Mesenchymal stem cell (in vitro differentiated cells and primary cell): ENCODE measurements around the gene OPCML.

ENCODE experiments used
- DNase-seq: peaks from one replicate; pipeline ENCODE4 v3.0.0-alpha.2; 2013
- H2AFZ ChIP-seq: one replicate; pipeline ENCODE4 v1.6.1; 2013; ENCODE audit warnings: low read depth, mild to moderate bottlenecking, control low read depth, inconsistent platforms, low read length, moderate library complexity
- H2AK5ac ChIP-seq: 2 replicates; pipeline ENCODE4 v1.6.1; 2013; ENCODE audit warnings: low read length, moderate library complexity, mild to moderate bottlenecking, inconsistent platforms; ENCODE audit not compliant: severe bottlenecking
- H2BK120ac ChIP-seq: one replicate; pipeline ENCODE4 v1.6.1; 2013; ENCODE audit warnings: low read depth, mild to moderate bottlenecking, inconsistent platforms, low read length, moderate library complexity
- H2BK12ac ChIP-seq, 2 experiments: one replicate each; pipeline ENCODE4 v1.6.1; 2013; ENCODE audit warnings: inconsistent platforms in 2 of 2, low read length in 2 of 2, mild to moderate bottlenecking in 2 of 2, moderate library complexity in 2 of 2, control low read depth in 1 of 2
- H2BK15ac ChIP-seq: one replicate; pipeline ENCODE4 v1.6.1; 2013; ENCODE audit warnings: mild to moderate bottlenecking, low read depth, inconsistent platforms; ENCODE audit not compliant: poor library complexity, severe bottlenecking
- H2BK5ac ChIP-seq: 2 replicates; pipeline ENCODE4 v1.6.1; 2013; ENCODE audit warnings: low read depth, mild to moderate bottlenecking, low read length, control low read depth, inconsistent platforms; ENCODE audit not compliant: poor library complexity, severe bottlenecking
- H3K14ac ChIP-seq, 2 experiments: one replicate each; pipeline ENCODE4 v1.6.1; 2013; ENCODE audit warnings: inconsistent platforms in 2 of 2, low read length in 2 of 2, control low read depth in 1 of 2, mild to moderate bottlenecking in 1 of 2, moderate library complexity in 1 of 2
- H3K18ac ChIP-seq, 2 experiments: one replicate each; pipeline ENCODE4 v1.6.1; 2013; ENCODE audit warnings: inconsistent platforms in 2 of 2, low read length in 2 of 2, control low read depth in 1 of 2, low read depth in 1 of 2, mild to moderate bottlenecking in 1 of 2
- H3K23ac ChIP-seq, 2 experiments: one replicate each; pipeline ENCODE4 v1.6.1; 2013; ENCODE audit warnings: inconsistent platforms in 2 of 2, low read length in 2 of 2, mild to moderate bottlenecking in 2 of 2, moderate library complexity in 2 of 2, control low read depth in 1 of 2
- H3K27ac ChIP-seq: 2 replicates; pipeline ENCODE4 v1.5.1; 2013; ENCODE audit warnings: mild to moderate bottlenecking, moderate library complexity, low read length, control low read depth, inconsistent platforms; ENCODE audit not compliant: poor library complexity, severe bottlenecking
- H3K27me3 ChIP-seq, 2 experiments: 2 replicates each; pipeline versions ENCODE4 v1.6.1 to v1.7.0; 2013; ENCODE audit warnings: low read length in 2 of 2, mild to moderate bottlenecking in 2 of 2, moderate library complexity in 2 of 2, control low read depth in 1 of 2, inconsistent platforms in 1 of 2; ENCODE audit not compliant: control insufficient read depth in 1 of 2, insufficient read depth in 1 of 2
- H3K36me3 ChIP-seq, 2 experiments: 2 replicates each; pipeline versions ENCODE4 v1.6.1 to v1.7.0; 2013; ENCODE audit warnings: low read length in 2 of 2, control low read depth in 1 of 2, inconsistent platforms in 1 of 2, low read depth in 1 of 2, mild to moderate bottlenecking in 1 of 2; ENCODE audit not compliant: insufficient read depth in 2 of 2, control insufficient read depth in 1 of 2
- H3K4ac ChIP-seq, 2 experiments: one replicate each; pipeline ENCODE4 v1.6.1; 2013; ENCODE audit warnings: inconsistent platforms in 2 of 2, low read length in 2 of 2, mild to moderate bottlenecking in 2 of 2, moderate library complexity in 2 of 2, control low read depth in 1 of 2, low read depth in 1 of 2
- H3K4me1 ChIP-seq: 2 replicates; pipeline ENCODE4 v1.6.1; 2013; ENCODE audit warnings: low read depth, low read length, control low read depth; ENCODE audit not compliant: control insufficient read depth, insufficient read depth
- H3K4me2 ChIP-seq: 2 replicates; pipeline ENCODE4 v1.6.1; 2013; ENCODE audit warnings: low read length, mild to moderate bottlenecking, inconsistent platforms; ENCODE audit not compliant: poor library complexity, severe bottlenecking
- H3K4me3 ChIP-seq, 2 experiments: 2 replicates each; pipeline versions ENCODE4 v1.5.1 to v1.7.0; 2013; ENCODE audit warnings: low read length in 2 of 2, mild to moderate bottlenecking in 2 of 2, control low read depth in 1 of 2, low read depth in 1 of 2; ENCODE audit not compliant: insufficient read depth in 1 of 2
- H3K79me1 ChIP-seq: replicated peaks from 2 replicates; pipeline ENCODE4 v1.6.1; 2013; ENCODE audit warnings: mild to moderate bottlenecking, control low read depth, low read length, inconsistent platforms; ENCODE audit not compliant: poor library complexity, severe bottlenecking
- H3K9ac ChIP-seq: 2 replicates; pipeline ENCODE4 v1.7.0; 2013; ENCODE audit warnings: mild to moderate bottlenecking, low read length, moderate library complexity
- H3K9me3 ChIP-seq: 2 replicates; pipeline ENCODE4 v1.7.0; 2013; ENCODE audit warnings: mild to moderate bottlenecking, low read length; ENCODE audit not compliant: control insufficient read depth
- H4K8ac ChIP-seq: one replicate; pipeline ENCODE4 v1.6.1; 2013; ENCODE audit warnings: inconsistent platforms, mild to moderate bottlenecking, low read length, moderate library complexity
- H4K91ac ChIP-seq: one replicate; pipeline ENCODE4 v1.6.1; 2013; ENCODE audit warnings: mild to moderate bottlenecking, low read length, inconsistent platforms
- WGBS: methylation state at CpG from one replicate; pipeline ENCODE4 v1.1.7; 2013; ENCODE audit warnings: mixed read lengths; 5-methylcytosine and 5-hydroxymethylcytosine counted together

The OPCML gene

DNA sequence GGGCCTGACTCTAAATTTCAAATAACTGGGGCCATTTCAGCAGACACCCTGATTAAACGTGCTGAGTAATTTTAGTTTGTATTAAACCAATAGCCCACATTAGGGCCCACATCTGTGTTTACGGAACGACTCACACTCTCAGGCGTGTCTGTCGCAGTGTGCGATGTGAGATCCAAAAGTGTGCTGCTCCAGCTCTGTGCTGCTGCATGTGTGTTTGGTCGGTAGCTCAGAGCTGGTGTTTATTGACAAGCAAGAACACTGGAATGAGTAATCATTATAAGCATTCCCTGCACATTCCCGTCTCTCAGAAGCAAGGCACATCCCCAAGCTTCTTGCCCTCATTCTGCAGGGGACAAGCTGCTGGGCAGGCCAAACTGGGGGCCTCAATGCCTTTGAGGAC lies 7.8 kb downstream of the OPCML start:
- no peak overlapping the region for H2AK5ac ChIP-seq
- no peaks in the 10 kb centered on the region for H3K4me1 ChIP-seq
- no peak overlapping the region for H3K18ac ChIP-seq
- no peak overlapping the region for H4K8ac ChIP-seq
- no peak overlapping the region for H3K4me3 ChIP-seq
- H3K4me2 ChIP-seq, result no peak overlapping the region
- H3K79me1 ChIP-seq, result no peaks in the 10 kb centered on the region
- no peak overlapping the region for H2AFZ ChIP-seq
- no peak overlapping the region for H2BK12ac ChIP-seq
- DNase-seq, result no peak
- H2BK5ac ChIP-seq, result no peak overlapping the region
- no peaks in the 10 kb centered on the region for H3K9me3 ChIP-seq
- peaks cover 0 to 3% of the 10 kb centered on the region in 2 experiments for H3K27me3 ChIP-seq
- no peak overlapping the region for H3K14ac ChIP-seq
- no peak overlapping the region for H2BK120ac ChIP-seq
- H3K9ac ChIP-seq, result no peak overlapping the region
- no peak overlapping the region for H3K4ac ChIP-seq
- 75% methylated on average over 6 of the region's 8 CpGs for WGBS
- no peak overlapping the region for H4K91ac ChIP-seq
- no peak overlapping the region for H3K23ac ChIP-seq
- H3K27ac ChIP-seq, result no peak overlapping the region
- no peak overlapping the region for H2BK15ac ChIP-seq
- no peaks in the 10 kb centered on the region for H3K36me3 ChIP-seq

DNA sequence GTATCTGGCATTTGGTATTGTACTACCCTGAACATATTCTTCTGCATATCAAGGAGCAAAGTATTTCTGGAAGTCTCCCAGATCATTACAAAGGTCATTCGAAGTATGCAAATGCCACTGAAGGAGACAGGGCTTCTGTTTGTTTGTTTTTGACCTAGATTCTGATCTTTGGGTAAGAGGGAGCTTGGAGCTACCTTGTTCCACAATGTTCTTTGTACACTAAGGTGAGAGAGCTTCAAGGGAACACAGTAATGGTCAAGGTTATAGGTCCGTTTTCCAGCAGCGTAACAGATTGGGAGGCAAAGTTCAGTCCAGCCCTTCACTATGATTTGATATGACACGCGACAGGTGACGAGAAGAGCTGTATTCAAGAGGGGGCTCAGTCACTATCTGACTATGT lies 10.0 kb downstream of the OPCML start:
- no peak overlapping the region for H3K27ac ChIP-seq
- WGBS, result 86% methylated on average over 6 of the region's 6 CpGs
- no peak for DNase-seq
- H3K9me3 ChIP-seq, result no peaks in the 10 kb centered on the region
- H3K36me3 ChIP-seq, result no peaks in the 10 kb centered on the region
- H4K8ac ChIP-seq, result no peak overlapping the region
- no peak overlapping the region for H3K4ac ChIP-seq
- no peak overlapping the region for H2BK120ac ChIP-seq
- H2AFZ ChIP-seq, result no peak overlapping the region
- H4K91ac ChIP-seq, result no peak overlapping the region
- H3K27me3 ChIP-seq, result no peaks in the 10 kb centered on the region
- H2AK5ac ChIP-seq, result no peak overlapping the region
- H3K14ac ChIP-seq, result no peak overlapping the region
- no peak overlapping the region for H3K4me3 ChIP-seq
- no peak overlapping the region for H3K9ac ChIP-seq
- no peak overlapping the region for H2BK15ac ChIP-seq
- no peaks in the 10 kb centered on the region for H3K79me1 ChIP-seq
- H2BK12ac ChIP-seq, result no peak overlapping the region
- no peak overlapping the region for H3K4me2 ChIP-seq
- H3K23ac ChIP-seq, result no peak overlapping the region
- H3K4me1 ChIP-seq, result no peaks in the 10 kb centered on the region
- no peak overlapping the region for H2BK5ac ChIP-seq
- H3K18ac ChIP-seq, result no peak overlapping the region

DNA sequence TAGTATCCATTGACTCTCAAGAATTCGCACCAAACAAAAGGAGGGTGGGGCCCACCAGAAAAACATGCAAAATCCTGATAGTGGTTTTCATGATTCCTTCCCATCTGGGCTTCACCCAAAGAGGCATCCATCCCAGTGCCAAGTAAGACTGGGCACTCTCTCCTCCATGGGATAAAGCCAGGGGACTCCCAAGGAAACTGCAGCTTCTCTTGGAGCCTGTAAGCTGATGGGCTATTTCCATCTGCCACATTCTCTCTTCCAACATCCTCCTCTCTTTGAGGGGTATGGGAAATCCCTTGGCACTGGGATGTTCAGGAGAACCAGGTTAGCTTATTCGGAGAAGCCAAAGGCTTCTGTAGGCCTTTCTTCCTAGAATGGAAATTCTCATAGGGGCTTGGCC lies 10.8 kb downstream of the OPCML start:
- no peak overlapping the region for H2BK15ac ChIP-seq
- no peak overlapping the region for H3K9ac ChIP-seq
- H3K4ac ChIP-seq, result no peak overlapping the region
- H3K36me3 ChIP-seq, result no peaks in the 10 kb centered on the region
- no peak for DNase-seq
- no peak overlapping the region for H2BK5ac ChIP-seq
- no peak overlapping the region for H3K27ac ChIP-seq
- H2BK12ac ChIP-seq, result no peak overlapping the region
- H3K4me2 ChIP-seq, result no peak overlapping the region
- H3K14ac ChIP-seq, result no peak overlapping the region
- H3K23ac ChIP-seq, result no peak overlapping the region
- WGBS, result 83% methylated on average over 2 of the region's 2 CpGs
- no peaks in the 10 kb centered on the region for H3K9me3 ChIP-seq
- no peak overlapping the region for H3K4me3 ChIP-seq
- H3K4me1 ChIP-seq, result no peaks in the 10 kb centered on the region
- no peaks in the 10 kb centered on the region for H3K79me1 ChIP-seq
- H4K91ac ChIP-seq, result no peak overlapping the region
- H2BK120ac ChIP-seq, result no peak overlapping the region
- no peaks in the 10 kb centered on the region for H3K27me3 ChIP-seq
- H2AFZ ChIP-seq, result no peak overlapping the region
- no peak overlapping the region for H4K8ac ChIP-seq
- H3K18ac ChIP-seq, result no peak overlapping the region
- no peak overlapping the region for H2AK5ac ChIP-seq

DNA sequence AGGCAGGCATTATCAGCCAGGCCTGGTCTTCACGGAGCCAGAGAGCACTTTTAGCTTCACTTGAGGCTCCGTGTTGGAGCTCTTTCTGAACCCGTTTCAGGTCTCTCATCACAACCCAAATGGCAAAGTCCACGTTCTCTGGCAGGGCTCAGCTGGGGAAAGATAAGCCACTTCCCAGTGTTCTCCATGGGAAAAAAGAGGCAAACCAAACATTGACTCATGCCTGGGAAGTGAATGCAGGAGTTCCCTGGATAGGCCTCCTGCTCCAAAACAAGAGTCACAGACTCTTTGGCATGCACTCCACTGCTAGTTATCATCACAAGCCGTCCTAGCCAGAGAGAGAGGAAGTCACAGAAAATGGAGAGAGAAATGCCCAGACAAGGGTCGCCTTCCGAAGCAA lies 11.6 kb downstream of the OPCML start:
- Histone ChIP-seq H3K23ac (no peak overlapping the region), H2BK12ac (no peak overlapping the region)

More for the DNA sequence above, 11.6 kb downstream of the OPCML start:
- Histone ChIP-seq H3K36me3 (no peaks in the 10 kb centered on the region), H3K27ac (no peak overlapping the region), H3K18ac (no peak overlapping the region), H3K4me1 (no peaks in the 10 kb centered on the region), H2BK15ac (no peak overlapping the region), H3K79me1 (no peaks in the 10 kb centered on the region), H3K4me2 (no peak overlapping the region), H2BK120ac (no peak overlapping the region), H4K8ac (no peak overlapping the region), H4K91ac (no peak overlapping the region), H3K9me3 (no peaks in the 10 kb centered on the region), H2AK5ac (no peak overlapping the region), H3K4me3 (no peak overlapping the region), H3K9ac (no peak overlapping the region), H2AFZ (no peak overlapping the region), H3K14ac (no peak overlapping the region), H3K4ac (no peak overlapping the region), H2BK5ac (no peak overlapping the region), H3K27me3 (no peaks in the 10 kb centered on the region)
- 66% methylated on average over 7 of the region's 7 CpGs for WGBS
- no peak for DNase-seq
